ENCODE measurements around the gene AQP6.

Gene AQP6

GRCh38 chr12:49990273-49990672 lies 17.5 kb downstream of the AQP6 start:
- no peak for DNase-seq (ENCODE audit: low spot score)

- DNase-seq (ENCODE audit: low spot score), result no peak
Measured at GRCh38 chr12:49998453-49998852, 25.7 kb downstream of the AQP6 start.

GRCh38 chr12:50003595-50003994 lies 30.8 kb downstream of the AQP6 start:
- DNase-seq (ENCODE audit: low spot score), result no peak

GRCh38 chr12:50004696-50005095 lies 31.9 kb downstream of the AQP6 start:
- DNase-seq (ENCODE audit: low spot score), result no peak

- DNase-seq (ENCODE audit: low spot score), result no peak
Measured at GRCh38 chr12:50005175-50005574, 32.4 kb downstream of the AQP6 start.

GRCh38 chr12:50006280-50006679 lies 33.5 kb downstream of the AQP6 start:
- DNase-seq (ENCODE audit: low spot score), result no peak

GRCh38 chr12:50006754-50007442 lies 34.2 kb downstream of the AQP6 start:
- DNase-seq (ENCODE audit: low spot score), result peak; percentile 28

- no peak for DNase-seq (ENCODE audit: low spot score)
Measured at GRCh38 chr12:50013361-50014147, 40.8 kb downstream of the AQP6 start.

- DNase-seq (ENCODE audit: low spot score), result no peak
Measured at GRCh38 chr12:50014342-50014741, 41.6 kb downstream of the AQP6 start.

GRCh38 chr12:50016501-50017475 lies 44.0 kb downstream of the AQP6 start:
- DNase-seq (ENCODE audit: low spot score), result peak; percentile 79

GRCh38 chr12:50017641-50018040 lies 44.9 kb downstream of the AQP6 start:
- DNase-seq (ENCODE audit: low spot score), result no peak

GRCh38 chr12:50018154-50018553 lies 45.4 kb downstream of the AQP6 start:
- DNase-seq (ENCODE audit: low spot score), result no peak

GRCh38 chr12:50018968-50019367 lies 46.2 kb downstream of the AQP6 start:
- no peak for DNase-seq (ENCODE audit: low spot score)

GRCh38 chr12:50019524-50019923 lies 46.8 kb downstream of the AQP6 start:
- DNase-seq (ENCODE audit: low spot score), result no peak

GRCh38 chr12:50021031-50021430 lies 48.3 kb downstream of the AQP6 start:
- DNase-seq (ENCODE audit: low spot score), result no peak

GRCh38 chr12:50022903-50023302 lies 50.2 kb downstream of the AQP6 start:
- DNase-seq (ENCODE audit: low spot score), result no peak

GRCh38 chr12:50024227-50024626 lies 51.5 kb downstream of the AQP6 start:
- DNase-seq (ENCODE audit: low spot score), result no peak

GRCh38 chr12:50024805-50025186 lies 52.0 kb downstream of the AQP6 start:
- peak; percentile 18 for DNase-seq (ENCODE audit: low spot score)

- peak; percentile 98 for DNase-seq (ENCODE audit: low spot score)
Measured at GRCh38 chr12:50025187-50026059, 52.7 kb downstream of the AQP6 start, which contains the start of gene RACGAP1. TSS of gene RACGAP1 (minus strand) at chr12:50025494. CDS start at chr12:50016715, 8,779 bp downstream.

- DNase-seq (ENCODE audit: low spot score), result no peak
Measured at GRCh38 chr12:50026691-50027090, 53.9 kb downstream of the AQP6 start.
